Measurements from ENCODE around the gene IPO4. TPM values are rescaled to one million over a fixed set of nuclear protein-coding genes. Genes with fewer than 3 reads are reported as not detected.
"Not testable (repeated sequence)": the region's sequence is repeated elsewhere in the genome, so short reads cannot be mapped to it uniquely, and the experiment has no call there.

IPO4 gene
- total RNA-seq, 2 experiments from 2014 or later, result 73.4 to 73.7 TPM

- Mint-ChIP-seq H3K9me3 (ENCODE audit: low read depth) (no peaks in the 10 kb centered on the region), H3K27me3 (no peaks in the 10 kb centered on the region), H3K36me3 (ENCODE audit: low read depth) (peaks cover 43% of the 10 kb centered on the region), H3K4me3 (peak within 1 kb of the TSS; percentile 78), H3K4me1 (peaks cover 58% of the 10 kb centered on the region), H3K27ac (peak within 1 kb of the TSS; percentile 89)
- intact Hi-C loops (cut with DNase I, micrococcal nuclease), result loop anchor here (1.0 to 5.0 kb wide), 13 partner anchors 9 to 209 kb away; partner anchors contain the start of genes CHMP4A (in 2 of the 2), DCAF11 (in 2 of the 2), EMC9 (in 2 of the 2) and NRL (in 2 of the 2)
- CTCF ChIA-PET, result interaction anchor here (0.6 to 16.9 kb wide), 8 partner anchors 8 to 1691 kb away, joined by 3 to 430 read pairs (median 4); partner anchors contain the start of genes CIDEB, DHRS1, LTB4R and LTB4R2
- peak; percentile 43 for ATAC-seq
- DNase-seq, result peak; percentile 41
- POLR2A ChIA-PET, result interaction anchor here (0.6 to 2.0 kb wide), 4 partner anchors 9 to 528 kb away, joined by 3 to 9 read pairs (median 5); partner anchors contain the start of genes CHMP4A and TINF2
Measured at GRCh38 chr14:24232645-24233537, 44.3 kb upstream of the IPO4 start, which contains the start of gene GMPR2. GMPR2 (plus strand) TSS chr14:24232929; CDS start chr14:24233254, 325 bp downstream.

GRCh38 chr14:24232121-24232644 lies 43.6 kb upstream of the IPO4 start, which contains the start of gene NEDD8:
NEDD8 (minus strand) TSS chr14:24232367; CDS start chr14:24232267, 100 bp downstream.
- ATAC-seq, result peak; percentile 91
- ChIA-PET CTCF (interaction anchor here (1.0 to 16.9 kb wide), 4 partner anchors 10 to 101 kb away, joined by 3 to 430 read pairs (median 8); partner anchors contain the start of genes CIDEB, DHRS1, LTB4R and LTB4R2), POLR2A (interaction anchor here (0.6 to 2.0 kb wide), 4 partner anchors 10 to 527 kb away, joined by 3 to 9 read pairs (median 5); partner anchors contain the start of genes CHMP4A and TINF2)
- peak; percentile 96 for DNase-seq
- Mint-ChIP-seq H3K9me3 (ENCODE audit: low read depth) (no peaks in the 10 kb centered on the region), H3K27ac (peak within 1 kb of the TSS; percentile 89), H3K36me3 (ENCODE audit: low read depth) (peaks cover 39% of the 10 kb centered on the region), H3K4me3 (peak within 1 kb of the TSS; percentile 78), H3K4me1 (peaks cover 58% of the 10 kb centered on the region), H3K27me3 (no peaks in the 10 kb centered on the region)
- intact Hi-C loops (cut with DNase I, micrococcal nuclease), result loop anchor here (1.0 to 5.0 kb wide), 13 partner anchors 10 to 210 kb away; partner anchors contain the start of genes CHMP4A (in 2 of the 2), DCAF11 (in 2 of the 2), EMC9 (in 2 of the 2) and NRL (in 2 of the 2)

GRCh38 chr14:24231263-24232120 lies 42.9 kb upstream of the IPO4 start:
- peak; percentile 45 for DNase-seq
- ChIA-PET POLR2A (interaction anchor here (1.0 kb wide), 1 partner anchor 18 kb away, joined by 3 read pairs; the partner anchor contains the start of gene CHMP4A), CTCF (interaction anchor here (0.6 to 1.6 kb wide), 6 partner anchors 10 to 102 kb away, joined by 3 to 9 read pairs (median 4); partner anchors contain the start of genes MDP1 and TINF2)
- Mint-ChIP-seq H3K9me3 (ENCODE audit: low read depth) (no peaks in the 10 kb centered on the region), H3K27me3 (no peaks in the 10 kb centered on the region), H3K4me3 (peak overlapping the region; percentile 78), H3K4me1 (peaks cover 59% of the 10 kb centered on the region), H3K27ac (peak overlapping the region; percentile 89), H3K36me3 (ENCODE audit: low read depth) (peaks cover 39% of the 10 kb centered on the region)
- ATAC-seq, result peak; percentile 12
- intact Hi-C loops (cut with DNase I, micrococcal nuclease), result loop anchor here (1.0 to 5.0 kb wide), 13 partner anchors 11 to 211 kb away; partner anchors contain the start of genes CHMP4A (in 2 of the 2), DCAF11 (in 2 of the 2), EMC9 (in 2 of the 2) and NRL (in 2 of the 2)

GRCh38 chr14:24228902-24229301 lies 40.3 kb upstream of the IPO4 start:
- Mint-ChIP-seq H3K4me3 (no peak overlapping the region), H3K36me3 (ENCODE audit: low read depth) (peaks cover 26% of the 10 kb centered on the region), H3K27ac (no peak overlapping the region), H3K27me3 (no peaks in the 10 kb centered on the region), H3K9me3 (ENCODE audit: low read depth) (no peaks in the 10 kb centered on the region), H3K4me1 (peaks cover 39% of the 10 kb centered on the region)
- CTCF ChIA-PET, result interaction anchor here (0.6 to 2.3 kb wide), 7 partner anchors 13 to 936 kb away, joined by 3 to 11 read pairs (median 6); partner anchors contain the start of genes DHRS1, MDP1, NOP9 and TINF2
- ATAC-seq (no peak), DNase-seq (no peak)
- POLR2A ChIA-PET, result interaction anchor here (0.7 kb wide), 1 partner anchor 745 kb away, joined by 3 read pairs; no protein-coding TSS in a partner anchor
- intact Hi-C loops (cut with DNase I, micrococcal nuclease), result no loop called here

- no peaks in the 10 kb centered on the region for H3K9me3 Mint-ChIP-seq (ENCODE audit: low read depth)
- ChIA-PET CTCF (interaction anchor here (1.0 to 2.3 kb wide), 2 partner anchors 10 to 71 kb away, joined by 3 to 11 read pairs; partner anchors contain the start of gene MDP1), POLR2A (no interaction called here)
- intact Hi-C loops (cut with DNase I, micrococcal nuclease), result no loop called here
- H3K4me1 Mint-ChIP-seq, result peaks cover 32% of the 10 kb centered on the region
- H3K27me3 Mint-ChIP-seq, result no peaks in the 10 kb centered on the region
- H3K4me3 Mint-ChIP-seq, result no peak overlapping the region
- no peak overlapping the region for H3K27ac Mint-ChIP-seq
- no peak for DNase-seq
- H3K36me3 Mint-ChIP-seq (ENCODE audit: low read depth), result peaks cover 22% of the 10 kb centered on the region
- ATAC-seq, result no peak
Measured at GRCh38 chr14:24226473-24226872, 37.9 kb upstream of the IPO4 start.

GRCh38 chr14:24224618-24225071 lies 36.0 kb upstream of the IPO4 start:
- peaks cover 21% of the 10 kb centered on the region for H3K4me1 Mint-ChIP-seq
- no peak for ATAC-seq
- H3K4me3 Mint-ChIP-seq, result no peak overlapping the region
- H3K9me3 Mint-ChIP-seq (ENCODE audit: low read depth), result no peaks in the 10 kb centered on the region
- intact Hi-C loops (cut with DNase I, micrococcal nuclease), result no loop called here
- POLR2A ChIA-PET, result no interaction called here
- H3K27me3 Mint-ChIP-seq, result no peaks in the 10 kb centered on the region
- CTCF ChIA-PET, result interaction anchor here (1.3 to 2.2 kb wide), 6 partner anchors 9 to 207 kb away, joined by 3 to 8 read pairs (median 4); partner anchors contain the start of genes GMPR2, LTB4R, MDP1 and TINF2
- peak overlapping the region; percentile 9 for H3K27ac Mint-ChIP-seq
- no peak for DNase-seq
- H3K36me3 Mint-ChIP-seq (ENCODE audit: low read depth), result peaks cover 17% of the 10 kb centered on the region

- DNase-seq; H3K4me3 Mint-ChIP-seq; ATAC-seq; H3K9me3 Mint-ChIP-seq (ENCODE audit: low read depth); H3K27ac Mint-ChIP-seq; H3K27me3 Mint-ChIP-seq; intact Hi-C loops (cut with DNase I, micrococcal nuclease): not testable (repeated sequence)
- ChIA-PET POLR2A (interaction anchor here (0.7 kb wide), 1 partner anchor 45 kb away, joined by 8 read pairs; no protein-coding TSS in a partner anchor), CTCF (interaction anchor here (0.6 to 2.2 kb wide), 2 partner anchors 20 to 37 kb away, joined by 3 to 5 read pairs; partner anchors contain the start of gene TINF2)
- Mint-ChIP-seq H3K36me3 (ENCODE audit: low read depth) (peaks cover 14% of the 10 kb centered on the region), H3K4me1 (peaks cover 16% of the 10 kb centered on the region)
Measured at GRCh38 chr14:24222987-24223386, 34.4 kb upstream of the IPO4 start.

- H3K27me3 Mint-ChIP-seq, result no peaks in the 10 kb centered on the region
- no peak overlapping the region for H3K27ac Mint-ChIP-seq
- ChIA-PET CTCF (interaction anchor here (1.1 to 2.0 kb wide), 3 partner anchors 18 to 212 kb away, joined by 5 to 9 read pairs (median 5); partner anchors contain the start of gene CIDEB), POLR2A (interaction anchor here (0.7 kb wide), 1 partner anchor 62 kb away, joined by 3 read pairs; no protein-coding TSS in a partner anchor)
- H3K4me1 Mint-ChIP-seq, result peaks cover 20% of the 10 kb centered on the region
- H3K36me3 Mint-ChIP-seq (ENCODE audit: low read depth), result peaks cover 10% of the 10 kb centered on the region
- intact Hi-C loops (cut with DNase I, micrococcal nuclease), result loop anchor here in 1 of 2 experiments (5.0 kb wide), 1 partner anchor 223 kb away; the partner anchor contains the start of gene SDR39U1
- H3K9me3 Mint-ChIP-seq (ENCODE audit: low read depth), result no peaks in the 10 kb centered on the region
- ATAC-seq (no peak), DNase-seq (no peak)
- H3K4me3 Mint-ChIP-seq, result no peak overlapping the region
Measured at GRCh38 chr14:24219521-24219920, 30.9 kb upstream of the IPO4 start.

- POLR2A ChIA-PET, result interaction anchor here (0.7 kb wide), 1 partner anchor 62 kb away, joined by 3 read pairs; no protein-coding TSS in a partner anchor
- Mint-ChIP-seq H3K4me1 (peaks cover 23% of the 10 kb centered on the region), H3K4me3 (no peak overlapping the region), H3K27ac (no peak overlapping the region), H3K9me3 (ENCODE audit: low read depth) (no peaks in the 10 kb centered on the region), H3K27me3 (no peaks in the 10 kb centered on the region), H3K36me3 (ENCODE audit: low read depth) (peaks cover 12% of the 10 kb centered on the region)
- CTCF ChIA-PET, result interaction anchor here (1.3 to 2.0 kb wide), 2 partner anchors 89 to 212 kb away, joined by 5 to 9 read pairs; partner anchors contain the start of gene CIDEB
- intact Hi-C loops (cut with DNase I, micrococcal nuclease), result loop anchor here in 1 of 2 experiments (5.0 kb wide), 1 partner anchor 223 kb away; the partner anchor contains the start of gene SDR39U1
- no peak for DNase-seq
- no peak for ATAC-seq
Measured at GRCh38 chr14:24219080-24219479, 30.5 kb upstream of the IPO4 start.
